ENCODE results near the gene KMT5B.

- no peak for TF ChIP-seq EP300 (IDR thresholded peaks at IDR 0.05)
- no peak for TF ChIP-seq POLR2AphosphoS5 (IDR thresholded peaks at IDR 0.05)
These were observed 8.7 kb downstream of the KMT5B start for GRCh38 chr11:68204402-68204801.

Measured in gastroesophageal sphincter (tissue), 2 donors.